Progenitor cell of endocrine pancreas (in vitro differentiated cells): ENCODE data around the gene AP2A2. TPM values are rescaled to one million over a fixed set of nuclear protein-coding genes. Genes with fewer than 3 reads are reported as not detected.

ENCODE experiments used
- DNase-seq: peaks from one replicate; pipeline ENCODE4 v3.0.0; 2021; ENCODE audit warnings: low spot score; ENCODE audit not compliant: unreplicated experiment
- H3K27ac Mint-ChIP-seq: 2 replicates; pipeline ENCODE4 v1.8.0; 2021; ENCODE audit warnings: mild to moderate bottlenecking, moderate library complexity, mixed read lengths
- H3K27me3 Mint-ChIP-seq: 2 replicates; pipeline ENCODE4 v1.8.0; 2021; ENCODE audit warnings: mixed read lengths
- H3K36me3 Mint-ChIP-seq: 2 replicates; pipeline ENCODE4 v1.8.0; 2022; ENCODE audit warnings: mixed read lengths; ENCODE audit not compliant: insufficient read depth
- H3K4me1 Mint-ChIP-seq: 2 replicates; pipeline ENCODE4 v1.8.0; 2021; ENCODE audit warnings: low read depth, mixed read lengths
- H3K4me3 Mint-ChIP-seq: 2 replicates; pipeline ENCODE4 v1.8.0; 2021; ENCODE audit warnings: low read depth, mild to moderate bottlenecking, moderate library complexity, mixed read lengths
- H3K9me3 Mint-ChIP-seq: 2 replicates; pipeline ENCODE4 v1.8.0; 2021; ENCODE audit warnings: low read depth, mixed read lengths
- CTCF ChIP-seq: fragments of 200-600 bp; sonication (generic); IDR thresholded peaks from one replicate; pipeline ENCODE4 v1.5.0; 2021; ENCODE audit warnings: antibody characterized with exemption, mild to moderate bottlenecking; ENCODE audit not compliant: unreplicated experiment
- total RNA-seq: library from RNA; stranded (reverse); gene quantifications from 2 replicates; pipeline ENCODE4 v1.2.1, GENCODE V29; 2021

The AP2A2 gene
- total RNA-seq, 1 donor from 2014 or later = 88.8 TPM

DNA sequence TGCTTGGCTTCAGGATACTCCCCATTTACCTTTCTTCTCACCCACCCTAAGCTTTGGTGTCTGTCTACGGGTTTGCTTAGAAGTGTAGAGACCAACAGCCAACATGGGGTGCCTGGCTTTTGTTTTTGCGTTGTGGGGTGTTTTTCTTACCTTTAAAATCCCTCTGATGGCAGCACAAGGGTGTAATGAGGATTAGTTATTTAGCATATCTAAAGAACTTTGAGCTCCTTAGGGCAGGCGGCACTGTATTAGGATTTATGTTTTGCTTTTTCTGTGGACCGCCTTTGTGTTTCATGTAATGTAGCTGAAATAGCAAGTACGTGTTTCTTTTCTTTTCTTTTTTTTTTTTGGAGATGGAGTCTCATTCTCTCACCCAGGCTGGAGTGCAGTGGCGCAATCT, 8.9 kb downstream of the AP2A2 start:
- no peak for DNase-seq
- no peak for TF ChIP-seq CTCF
- peaks cover 3% of the 10 kb centered on the region for H3K36me3 Mint-ChIP-seq
- peaks cover 9% of the 10 kb centered on the region for H3K4me1 Mint-ChIP-seq
- H3K9me3 Mint-ChIP-seq = no peaks in the 10 kb centered on the region
- no peaks in the 10 kb centered on the region for H3K27me3 Mint-ChIP-seq
- peak overlapping the region; percentile 25 for H3K27ac Mint-ChIP-seq
- no peak overlapping the region for H3K4me3 Mint-ChIP-seq

GRCh38 chr11:936199-936598, 10.5 kb downstream of the AP2A2 start:
- TF ChIP-seq CTCF = no peak
- Mint-ChIP-seq H3K27me3 (no peaks in the 10 kb centered on the region), H3K9me3 (no peaks in the 10 kb centered on the region), H3K27ac (no peak overlapping the region), H3K36me3 (peaks cover 3% of the 10 kb centered on the region), H3K4me3 (no peak overlapping the region), H3K4me1 (peaks cover 16% of the 10 kb centered on the region)
- no peak for DNase-seq

- Mint-ChIP-seq H3K36me3 (peaks cover 3% of the 10 kb centered on the region), H3K9me3 (no peaks in the 10 kb centered on the region), H3K27ac (peak overlapping the region; percentile 71), H3K4me3 (no peak overlapping the region), H3K4me1 (peaks cover 20% of the 10 kb centered on the region), H3K27me3 (no peaks in the 10 kb centered on the region)
- no peak for DNase-seq
- no peak for TF ChIP-seq CTCF
Measured at GRCh38 chr11:937841-938261, 12.2 kb downstream of the AP2A2 start.

GRCh38 chr11:940496-941135, 14.9 kb downstream of the AP2A2 start:
- H3K27me3 Mint-ChIP-seq = no peaks in the 10 kb centered on the region
- H3K4me1 Mint-ChIP-seq = peaks cover 38% of the 10 kb centered on the region
- no peak for TF ChIP-seq CTCF
- H3K9me3 Mint-ChIP-seq = no peaks in the 10 kb centered on the region
- no peak overlapping the region for H3K4me3 Mint-ChIP-seq
- H3K36me3 Mint-ChIP-seq = peaks cover 3% of the 10 kb centered on the region
- peak overlapping the region; percentile 50 for H3K27ac Mint-ChIP-seq
- DNase-seq = no peak

DNA sequence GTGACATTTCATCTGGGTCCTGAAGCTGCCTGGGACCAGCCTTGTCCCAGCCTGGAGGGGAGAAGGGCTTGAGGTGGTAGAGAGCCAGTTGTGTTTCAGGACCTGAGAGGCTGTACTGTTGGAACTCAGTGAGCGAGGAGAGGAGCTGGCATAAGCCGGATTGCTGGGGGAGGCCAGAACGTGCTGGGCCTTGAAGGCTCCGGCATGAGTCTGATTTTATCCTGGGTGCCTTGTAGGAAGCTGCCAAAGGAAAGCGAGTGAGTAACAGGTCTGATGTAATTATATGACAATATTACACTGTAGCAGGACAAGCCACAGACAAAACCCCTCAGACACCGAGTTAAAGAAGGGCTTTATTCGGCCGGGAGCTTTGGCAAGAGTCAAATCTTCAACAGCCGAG, 17.2 kb downstream of the AP2A2 start:
- Mint-ChIP-seq H3K9me3 (peaks cover 1% of the 10 kb centered on the region), H3K4me3 (no peak overlapping the region), H3K27ac (peak overlapping the region; percentile 63), H3K36me3 (peaks cover 6% of the 10 kb centered on the region), H3K27me3 (no peaks in the 10 kb centered on the region), H3K4me1 (peaks cover 42% of the 10 kb centered on the region)
- no peak for TF ChIP-seq CTCF
- DNase-seq = no peak
